Measurements from ENCODE around the gene HOXB3.

HOXB3 gene

GRCh38 chr17:48615963-48616716 is 26.1 kb upstream of the HOXB3 start:
- no peaks in the 10 kb centered on the region for H3K36me3 ChIP-seq (ENCODE audit: insufficient read depth, low read length)
- TF ChIP-seq FOXP2 (optimal IDR thresholded peaks at IDR 0.05; ENCODE audit: control extremely low read depth, extremely low read length, insufficient read depth): no peak
- TF ChIP-seq EZH2 (IDR thresholded peaks at IDR 0.05): no peak
- TF ChIP-seq POLR2AphosphoS5 (IDR thresholded peaks at IDR 0.05; ENCODE audit: borderline replicate concordance, low read depth, low read length): no peak
- H3K9ac ChIP-seq (ENCODE audit: insufficient read length): no peak overlapping the region
- H3K9me3 ChIP-seq (ENCODE audit: low read depth, low read length): no peaks in the 10 kb centered on the region
- peak overlapping the region; percentile 84 for H3K4me3 ChIP-seq
- no peak for DNase-seq (ENCODE audit: low read depth, low spot score)
- no peak overlapping the region for H3K27ac ChIP-seq

DNA sequence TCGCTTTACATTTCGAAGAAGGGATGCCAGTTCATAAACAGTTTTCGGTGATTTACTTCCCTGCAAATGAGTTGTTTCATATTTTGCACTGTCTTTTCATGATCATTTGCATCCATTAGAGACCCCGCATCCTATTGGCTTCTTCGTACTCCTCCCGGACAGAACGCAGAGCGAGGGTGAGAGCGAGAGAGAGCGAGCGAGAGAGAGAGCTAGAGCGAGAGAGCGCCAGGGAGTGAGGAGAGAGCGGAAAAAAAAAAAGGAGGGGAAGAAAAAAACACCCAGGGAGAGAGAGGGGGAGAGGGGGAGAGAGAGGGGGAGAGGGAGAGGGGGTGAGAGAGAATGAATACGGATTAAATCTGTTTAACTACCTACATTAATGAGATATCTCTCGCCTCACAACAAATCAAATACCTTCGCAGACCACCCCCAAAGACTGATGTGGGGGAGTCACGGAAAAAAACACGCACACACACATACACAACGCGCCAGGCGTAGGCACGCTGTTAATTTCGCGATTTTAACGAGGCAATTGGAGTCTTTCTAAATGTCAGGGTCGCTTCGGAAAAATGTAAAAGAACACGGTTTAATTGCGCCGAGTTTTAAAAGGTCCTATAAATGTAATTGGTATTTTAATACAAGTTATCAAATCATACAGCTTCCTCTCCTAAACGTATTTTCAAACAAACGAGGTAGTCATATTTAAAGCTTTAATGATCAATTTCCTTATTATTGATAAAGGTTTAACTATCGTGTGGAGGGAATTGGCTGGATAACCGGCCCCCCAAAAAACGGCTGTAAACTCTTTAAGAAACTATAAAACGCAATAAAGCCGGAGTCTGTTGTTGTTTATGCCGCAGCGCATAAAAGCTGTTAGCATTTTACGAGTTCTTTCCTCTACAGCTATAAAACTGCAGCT is 25.3 kb upstream of the HOXB3 start, which contains the start of gene HOXB8:
HOXB8 (minus strand) TSS at position 246 of the 916 bp plus-strand sequence. CDS start 588 bp downstream, outside the sequence.
- Histone ChIP-seq H3K9me3 (ENCODE audit: low read depth, low read length) (no peaks in the 10 kb centered on the region), H3K4me3 (peak within 1 kb of the TSS; percentile 84), H3K9ac (ENCODE audit: insufficient read length) (peak within 1 kb of the TSS; percentile 51), H3K27ac (no peak within 1 kb of the TSS), H3K36me3 (ENCODE audit: insufficient read depth, low read length) (no peaks in the 10 kb centered on the region)
- TF ChIP-seq POLR2AphosphoS5 (IDR thresholded peaks at IDR 0.05; ENCODE audit: borderline replicate concordance, low read depth, low read length) (no peak), EZH2 (IDR thresholded peaks at IDR 0.05) (no peak), FOXP2 (optimal IDR thresholded peaks at IDR 0.05; ENCODE audit: control extremely low read depth, extremely low read length, insufficient read depth) (peak; percentile 73)
- DNase-seq (ENCODE audit: low read depth, low spot score): no peak

DNA sequence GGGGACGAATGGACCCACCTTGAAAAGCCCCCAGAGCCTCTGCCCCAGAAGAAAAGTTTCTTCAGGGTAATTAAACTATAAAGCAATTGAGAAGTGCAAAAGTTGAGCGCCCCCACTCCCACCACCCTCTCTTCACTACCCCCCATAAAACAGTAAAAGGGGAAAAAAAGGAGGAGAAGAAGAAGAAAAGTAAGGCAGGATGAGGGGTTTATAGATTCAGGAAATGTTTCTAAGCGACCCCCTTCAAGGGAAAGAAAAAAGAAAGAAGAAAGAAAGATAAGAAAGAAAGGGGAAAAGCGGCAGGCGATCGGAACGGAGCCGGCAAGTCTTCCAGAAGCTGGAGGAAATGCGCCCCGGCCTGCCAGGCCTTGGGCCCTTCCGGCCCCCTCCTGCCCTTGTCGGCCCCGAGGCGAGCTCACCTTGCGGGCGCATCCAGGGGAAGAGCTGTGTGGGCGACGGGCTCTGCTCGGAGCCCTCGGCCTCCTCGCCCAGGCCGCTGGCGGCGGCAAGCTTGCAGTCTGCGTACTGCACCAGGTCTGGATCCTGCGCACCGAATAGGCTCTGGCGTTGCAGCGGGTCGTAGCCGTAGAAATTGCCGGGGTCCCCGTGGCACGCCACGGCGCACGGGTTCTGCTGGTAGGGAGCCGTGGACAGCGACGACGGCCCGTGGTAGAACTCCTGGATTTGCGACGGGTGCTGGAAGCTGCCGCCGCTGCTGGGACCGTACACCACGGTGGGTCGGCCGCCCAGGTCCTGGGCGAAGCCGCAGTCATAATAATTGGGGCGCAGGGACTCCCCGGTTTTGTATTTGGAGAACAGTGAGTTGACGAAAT is 24.0 kb upstream of the HOXB3 start:
- Histone ChIP-seq H3K27ac (no peak overlapping the region), H3K9me3 (ENCODE audit: low read depth, low read length) (no peaks in the 10 kb centered on the region), H3K36me3 (ENCODE audit: insufficient read depth, low read length) (no peaks in the 10 kb centered on the region), H3K9ac (ENCODE audit: insufficient read length) (peak overlapping the region; percentile 51), H3K4me3 (peak overlapping the region; percentile 84)
- no peak for DNase-seq (ENCODE audit: low read depth, low spot score)
- TF ChIP-seq FOXP2 (optimal IDR thresholded peaks at IDR 0.05; ENCODE audit: control extremely low read depth, extremely low read length, insufficient read depth) (no peak), EZH2 (IDR thresholded peaks at IDR 0.05) (no peak), POLR2AphosphoS5 (IDR thresholded peaks at IDR 0.05; ENCODE audit: borderline replicate concordance, low read depth, low read length) (no peak)

- H3K9me3 ChIP-seq (ENCODE audit: low read depth, low read length): no peaks in the 10 kb centered on the region
- H3K27ac ChIP-seq: peak overlapping the region; percentile 90
- peak overlapping the region; percentile 84 for H3K4me3 ChIP-seq
- no peak for DNase-seq (ENCODE audit: low read depth, low spot score)
- no peaks in the 10 kb centered on the region for H3K36me3 ChIP-seq (ENCODE audit: insufficient read depth, low read length)
- no peak for TF ChIP-seq FOXP2 (optimal IDR thresholded peaks at IDR 0.05; ENCODE audit: control extremely low read depth, extremely low read length, insufficient read depth)
- TF ChIP-seq POLR2AphosphoS5 (IDR thresholded peaks at IDR 0.05; ENCODE audit: borderline replicate concordance, low read depth, low read length): no peak
- TF ChIP-seq EZH2 (IDR thresholded peaks at IDR 0.05): no peak
- peak overlapping the region; percentile 65 for H3K9ac ChIP-seq (ENCODE audit: insufficient read length)
These were observed 23.0 kb upstream of the HOXB3 start for GRCh38 chr17:48612854-48613691.

- Histone ChIP-seq H3K36me3 (ENCODE audit: insufficient read depth, low read length) (0 out of 2 replicates have a peak, but pooled peaks cover 3% of the 10 kb centered on the region), H3K9me3 (ENCODE audit: low read depth, low read length) (no peaks in the 10 kb centered on the region), H3K27ac (peak overlapping the region; percentile 90), H3K4me3 (peak overlapping the region; percentile 84), H3K9ac (ENCODE audit: insufficient read length) (peak overlapping the region; percentile 65)
- TF ChIP-seq EZH2 (IDR thresholded peaks at IDR 0.05) (no peak), POLR2AphosphoS5 (IDR thresholded peaks at IDR 0.05; ENCODE audit: borderline replicate concordance, low read depth, low read length) (peak; percentile 13; the same call in 1 of the 2 replicates)
- DNase-seq (ENCODE audit: low read depth, low spot score): no peak
These were observed 22.4 kb upstream of the HOXB3 start for GRCh38 chr17:48612456-48612853.

DNA sequence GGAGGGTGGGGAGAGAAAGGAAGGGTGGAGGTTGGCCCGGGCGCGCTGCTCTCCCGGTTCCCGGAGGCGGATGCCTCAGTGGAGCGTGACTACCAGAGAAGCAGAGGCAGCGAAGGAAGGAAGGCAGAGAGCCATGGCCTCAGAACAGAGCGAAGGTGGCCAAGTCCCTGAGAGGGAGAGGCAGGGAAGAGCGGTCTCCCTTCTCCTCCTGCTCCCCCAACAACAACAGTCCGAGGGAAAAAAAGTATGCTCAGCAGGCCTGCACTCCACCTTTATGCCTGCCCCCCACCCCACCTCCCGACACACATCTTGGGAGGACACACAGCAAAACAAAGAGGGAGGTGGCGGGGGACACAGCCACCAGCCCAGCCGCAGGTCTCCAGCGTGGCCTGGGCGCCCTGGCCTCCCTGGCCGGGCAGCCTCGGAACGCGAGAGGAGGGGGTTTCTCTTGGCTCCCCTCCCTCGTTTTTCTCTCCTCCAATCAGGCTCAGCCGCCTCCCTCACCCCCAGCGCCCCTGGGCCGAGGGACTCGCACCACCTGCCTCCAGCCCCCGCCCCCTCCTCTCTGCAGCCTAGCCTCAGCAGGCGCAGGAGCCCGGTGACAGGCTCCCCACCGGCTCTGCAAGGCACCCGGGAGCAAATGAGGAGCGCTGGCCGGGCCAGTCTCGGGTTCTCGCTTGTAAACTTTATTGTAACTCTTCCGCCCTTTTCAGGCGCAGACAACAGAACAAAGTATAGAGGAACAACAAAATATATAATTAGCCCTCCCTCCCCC is 21.8 kb upstream of the HOXB3 start:
- Histone ChIP-seq H3K36me3 (ENCODE audit: insufficient read depth, low read length) (0 out of 2 replicates have a peak, but pooled peaks cover 7% of the 10 kb centered on the region), H3K9ac (ENCODE audit: insufficient read length) (peak overlapping the region; percentile 85), H3K4me3 (peak overlapping the region; percentile 84), H3K9me3 (ENCODE audit: low read depth, low read length) (no peaks in the 10 kb centered on the region), H3K27ac (peak overlapping the region; percentile 90)
- DNase-seq (ENCODE audit: low read depth, low spot score): no peak
- no peak for TF ChIP-seq EZH2 (IDR thresholded peaks at IDR 0.05)
- TF ChIP-seq POLR2AphosphoS5 (IDR thresholded peaks at IDR 0.05; ENCODE audit: borderline replicate concordance, low read depth, low read length): no peak
- no peak for TF ChIP-seq FOXP2 (optimal IDR thresholded peaks at IDR 0.05; ENCODE audit: control extremely low read depth, extremely low read length, insufficient read depth)

Measured in SK-N-MC (cell line).